Measurements from ENCODE around the gene APBA2.

The APBA2 gene

DNA sequence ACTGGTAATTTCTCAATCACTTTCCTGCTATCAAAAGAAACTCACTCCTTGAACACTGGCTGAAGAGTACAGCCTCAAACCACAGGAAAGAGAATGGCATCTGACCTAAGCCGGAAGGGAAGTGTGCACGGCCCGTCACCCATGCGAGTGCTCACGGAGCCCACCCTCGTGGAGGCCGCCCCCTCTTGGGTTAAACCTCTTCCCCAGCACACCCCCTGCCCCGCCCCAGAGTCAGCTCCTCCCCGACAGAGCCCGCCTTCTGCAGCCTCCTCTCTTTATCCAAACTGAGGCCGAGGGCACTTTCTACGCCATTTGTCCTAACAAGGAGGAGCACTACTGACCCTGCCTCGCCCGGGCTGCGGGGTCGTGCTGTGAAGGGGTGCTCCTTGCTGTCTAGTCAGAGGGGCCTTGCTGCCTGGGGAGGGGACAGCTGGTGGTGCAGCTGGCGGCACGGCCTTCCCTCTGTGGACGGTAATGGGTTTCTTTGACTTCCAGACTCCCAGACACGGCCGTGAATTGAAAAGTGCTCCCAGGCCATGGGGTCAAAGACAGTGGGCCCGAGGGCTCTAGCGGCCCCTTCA is 246.2 kb downstream of the APBA2 start:
- H3K79me2 ChIP-seq (ENCODE audit: low read length), result no peaks in the 10 kb centered on the region
- no peaks in the 10 kb centered on the region for H3F3A ChIP-seq (ENCODE audit: insufficient read depth, low read length)
- H3K4me1 ChIP-seq (ENCODE audit: low read length), result no peaks in the 10 kb centered on the region
- H3K36me3 ChIP-seq (replicated peaks; ENCODE audit: insufficient read depth, low read length), result no peaks in the 10 kb centered on the region
- no peak overlapping the region for H2AFZ ChIP-seq (ENCODE audit: low read length)
- TF ChIP-seq EZH2 (optimal IDR thresholded peaks at IDR 0.05; ENCODE audit: low read depth, low read length), result no peak
- TF ChIP-seq EZH2phosphoT487 (IDR thresholded peaks at IDR 0.05; ENCODE audit: low read length), result no peak
- TF ChIP-seq, protein P1, sequence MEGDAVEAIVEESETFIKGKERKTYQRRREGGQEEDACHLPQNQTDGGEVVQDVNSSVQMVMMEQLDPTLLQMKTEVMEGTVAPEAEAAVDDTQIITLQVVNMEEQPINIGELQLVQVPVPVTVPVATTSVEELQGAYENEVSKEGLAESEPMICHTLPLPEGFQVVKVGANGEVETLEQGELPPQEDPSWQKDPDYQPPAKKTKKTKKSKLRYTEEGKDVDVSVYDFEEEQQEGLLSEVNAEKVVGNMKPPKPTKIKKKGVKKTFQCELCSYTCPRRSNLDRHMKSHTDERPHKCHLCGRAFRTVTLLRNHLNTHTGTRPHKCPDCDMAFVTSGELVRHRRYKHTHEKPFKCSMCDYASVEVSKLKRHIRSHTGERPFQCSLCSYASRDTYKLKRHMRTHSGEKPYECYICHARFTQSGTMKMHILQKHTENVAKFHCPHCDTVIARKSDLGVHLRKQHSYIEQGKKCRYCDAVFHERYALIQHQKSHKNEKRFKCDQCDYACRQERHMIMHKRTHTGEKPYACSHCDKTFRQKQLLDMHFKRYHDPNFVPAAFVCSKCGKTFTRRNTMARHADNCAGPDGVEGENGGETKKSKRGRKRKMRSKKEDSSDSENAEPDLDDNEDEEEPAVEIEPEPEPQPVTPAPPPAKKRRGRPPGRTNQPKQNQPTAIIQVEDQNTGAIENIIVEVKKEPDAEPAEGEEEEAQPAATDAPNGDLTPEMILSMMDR (IDR thresholded peaks at IDR 0.05; ENCODE audit: low read length), result no peak
- H3K27ac ChIP-seq (ENCODE audit: low read length), result no peak overlapping the region
- no peak overlapping the region for H3K9ac ChIP-seq (ENCODE audit: low read length)
- no peaks in the 10 kb centered on the region for H3K9me3 ChIP-seq (replicated peaks; ENCODE audit: insufficient read depth, low read length)
- H3K9me2 ChIP-seq (replicated peaks; ENCODE audit: insufficient read depth, low read length), result no peaks in the 10 kb centered on the region
- H3K4me3 ChIP-seq (ENCODE audit: low read length), result no peak overlapping the region
- no peak for DNase-seq
- no peaks in the 10 kb centered on the region for H4K20me1 ChIP-seq (ENCODE audit: insufficient read depth, low read length)
- H3K27me3 ChIP-seq (replicated peaks; ENCODE audit: insufficient read depth, low read length), result no peaks in the 10 kb centered on the region
- H3K4me2 ChIP-seq (ENCODE audit: low read depth, low read length), result no peak overlapping the region

DNA sequence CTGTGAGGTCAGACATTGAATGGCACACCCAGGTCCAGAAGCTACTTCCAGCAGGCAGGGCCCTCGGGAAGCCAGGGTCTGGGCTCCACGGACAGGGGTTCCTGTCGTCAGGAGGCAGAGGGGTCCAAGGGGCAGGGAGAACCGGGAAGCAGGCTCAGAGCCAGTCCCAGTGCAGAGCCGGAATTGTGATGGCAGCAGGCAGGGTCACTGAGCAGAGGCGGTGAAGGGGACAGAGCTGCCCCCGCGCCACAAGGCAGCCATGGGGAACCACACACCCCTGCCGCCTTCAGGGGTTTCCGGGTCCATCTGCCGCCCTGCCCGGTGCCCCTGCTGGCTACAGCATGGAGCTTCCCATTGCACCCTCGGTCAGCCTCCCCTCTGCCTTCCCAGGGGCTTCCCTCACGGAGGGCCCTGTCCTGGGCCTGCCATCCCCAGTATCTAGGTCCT is 247.0 kb downstream of the APBA2 start:
- Histone ChIP-seq H3K79me2 (ENCODE audit: low read length) (no peaks in the 10 kb centered on the region), H4K20me1 (ENCODE audit: insufficient read depth, low read length) (no peaks in the 10 kb centered on the region), H3K36me3 (replicated peaks; ENCODE audit: insufficient read depth, low read length) (no peaks in the 10 kb centered on the region), H3K27ac (ENCODE audit: low read length) (no peak overlapping the region), H2AFZ (ENCODE audit: low read length) (no peak overlapping the region), H3K27me3 (replicated peaks; ENCODE audit: insufficient read depth, low read length) (no peaks in the 10 kb centered on the region), H3F3A (ENCODE audit: insufficient read depth, low read length) (no peaks in the 10 kb centered on the region), H3K4me3 (ENCODE audit: low read length) (no peak overlapping the region), H3K4me1 (ENCODE audit: low read length) (no peaks in the 10 kb centered on the region), H3K4me2 (ENCODE audit: low read depth, low read length) (no peak overlapping the region), H3K9me3 (replicated peaks; ENCODE audit: insufficient read depth, low read length) (no peaks in the 10 kb centered on the region), H3K9me2 (replicated peaks; ENCODE audit: insufficient read depth, low read length) (no peaks in the 10 kb centered on the region), H3K9ac (ENCODE audit: low read length) (no peak overlapping the region)
- TF ChIP-seq EZH2 (optimal IDR thresholded peaks at IDR 0.05; ENCODE audit: low read depth, low read length) (no peak), EZH2phosphoT487 (IDR thresholded peaks at IDR 0.05; ENCODE audit: low read length) (no peak)
- TF ChIP-seq, protein P1 (IDR thresholded peaks at IDR 0.05; ENCODE audit: low read length), result no peak
- no peak for DNase-seq

DNA sequence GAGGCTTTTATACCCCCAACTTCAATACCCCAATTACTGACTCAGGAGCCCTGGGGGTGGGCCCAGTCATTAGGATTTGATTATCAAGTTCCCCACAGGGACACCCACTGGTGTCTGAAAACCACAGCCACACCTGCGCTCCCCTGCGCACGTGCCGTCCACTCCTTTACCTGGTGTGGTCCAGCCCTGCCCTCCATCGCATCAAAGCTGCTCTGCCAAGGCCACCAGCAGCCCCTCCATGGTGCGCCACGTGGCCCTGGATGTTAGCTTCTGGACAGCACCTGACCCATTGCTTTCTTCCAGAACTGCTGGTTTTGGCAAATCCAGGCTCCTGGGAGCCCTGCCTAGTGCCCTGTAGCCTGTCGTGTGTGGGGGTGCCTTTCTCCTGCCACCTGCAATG is 247.5 kb downstream of the APBA2 start:
- Histone ChIP-seq H3K36me3 (replicated peaks; ENCODE audit: insufficient read depth, low read length) (no peaks in the 10 kb centered on the region), H3K9me2 (replicated peaks; ENCODE audit: insufficient read depth, low read length) (no peaks in the 10 kb centered on the region), H2AFZ (ENCODE audit: low read length) (no peak overlapping the region), H3F3A (ENCODE audit: insufficient read depth, low read length) (no peaks in the 10 kb centered on the region), H3K9ac (ENCODE audit: low read length) (no peak overlapping the region), H3K27me3 (replicated peaks; ENCODE audit: insufficient read depth, low read length) (no peaks in the 10 kb centered on the region), H3K79me2 (ENCODE audit: low read length) (no peaks in the 10 kb centered on the region), H3K4me3 (ENCODE audit: low read length) (no peak overlapping the region), H4K20me1 (ENCODE audit: insufficient read depth, low read length) (no peaks in the 10 kb centered on the region), H3K4me1 (ENCODE audit: low read length) (no peaks in the 10 kb centered on the region), H3K27ac (ENCODE audit: low read length) (no peak overlapping the region), H3K4me2 (ENCODE audit: low read depth, low read length) (no peak overlapping the region), H3K9me3 (replicated peaks; ENCODE audit: insufficient read depth, low read length) (no peaks in the 10 kb centered on the region)
- TF ChIP-seq EZH2 (optimal IDR thresholded peaks at IDR 0.05; ENCODE audit: low read depth, low read length) (no peak), EZH2phosphoT487 (IDR thresholded peaks at IDR 0.05; ENCODE audit: low read length) (no peak)
- TF ChIP-seq, protein P1 (IDR thresholded peaks at IDR 0.05; ENCODE audit: low read length), result no peak
- DNase-seq, result no peak

All from MM.1S (cell line).